Measurements from ENCODE around the gene RBCK1.

Gene RBCK1

GRCh38 chr20:400128-400453, 8.0 kb upstream of the RBCK1 start:
- no peak for DNase-seq

- DNase-seq, result no peak
These were observed 7.4 kb upstream of the RBCK1 start for GRCh38 chr20:400454-401275.

- no peak for DNase-seq
These were observed 6.2 kb upstream of the RBCK1 start for GRCh38 chr20:401682-402495.

- DNase-seq, result no peak
These were observed 5.6 kb upstream of the RBCK1 start for GRCh38 chr20:402496-402885.

- no peak for DNase-seq
These were observed 5.1 kb upstream of the RBCK1 start for GRCh38 chr20:402898-403581.

GRCh38 chr20:403582-403957, 4.5 kb upstream of the RBCK1 start:
- no peak for DNase-seq

- no peak for DNase-seq
These were observed 4.0 kb upstream of the RBCK1 start for GRCh38 chr20:404088-404487.

GRCh38 chr20:406200-407132, 1.6 kb upstream of the RBCK1 start:
- DNase-seq, result no peak

- no peak for DNase-seq
These were observed 756 bp upstream of the RBCK1 start for GRCh38 chr20:407133-407952.

- DNase-seq, result no peak
These were observed 971 bp downstream of the RBCK1 start for GRCh38 chr20:408843-409696.

GRCh38 chr20:409697-410559, 1.8 kb downstream of the RBCK1 start:
- DNase-seq, result no peak

GRCh38 chr20:412081-412480, 4.0 kb downstream of the RBCK1 start:
- DNase-seq, result no peak

- no peak for DNase-seq
These were observed 6.1 kb downstream of the RBCK1 start for GRCh38 chr20:414161-414560.

GRCh38 chr20:415820-416322, 7.8 kb downstream of the RBCK1 start:
- DNase-seq, result no peak

- no peak for DNase-seq
These were observed 9.1 kb downstream of the RBCK1 start for GRCh38 chr20:416950-417800.

GRCh38 chr20:417801-418342, 9.8 kb downstream of the RBCK1 start:
- no peak for DNase-seq

- DNase-seq, result no peak
These were observed 10.8 kb downstream of the RBCK1 start for GRCh38 chr20:418858-419365.

GRCh38 chr20:419556-420165, 11.6 kb downstream of the RBCK1 start:
- DNase-seq, result peak; percentile 74

All from NCI-H1436 treated with DMSO at 0.1 percent for 48 hours (cell line).